Activated CD8-positive, alpha-beta T cell treated with anti-CD3 and anti-CD28 coated beads for 36 hours (primary cell): Measurements from ENCODE around the gene CYP4F22. TPM values are rescaled to one million over a fixed set of nuclear protein-coding genes. Genes with fewer than 3 reads are reported as not detected.
A peak's percentile ranks its signal among the peaks of the same experiment; 100 is the strongest.

Source experiments
- ATAC-seq: fragments of 200-7000 bp; cut with Tn5 transposase; one replicate; pipeline ENCODE4 v1.10.0; 2021; ENCODE audit warnings: mild to moderate bottlenecking, moderate library complexity
- CTCF ChIA-PET: fragments of 350-600 bp; sonication (Branson Sonifier 250); formaldehyde crosslinking; loops from one replicate; lab custom pipeline; 2021; ENCODE audit warnings: antibody characterized with exemption; lab: Charles Lee
- POLR2A ChIA-PET: fragments of 350-600 bp; sonication (Branson Sonifier 250); formaldehyde crosslinking; loops from one replicate; lab custom pipeline; 2021; ENCODE audit warnings: antibody characterized with exemption; lab: Charles Lee
- DNase-seq: peaks from one replicate; pipeline ENCODE4 v3.0.0-alpha.2; 2020
- H3K27ac Mint-ChIP-seq: one replicate; pipeline ENCODE4 v1.8.0; 2021; ENCODE audit warnings: mild to moderate bottlenecking, mixed read lengths
- H3K27me3 Mint-ChIP-seq: one replicate; pipeline ENCODE4 v1.8.0; 2021; ENCODE audit warnings: mixed read lengths
- H3K36me3 Mint-ChIP-seq: one replicate; pipeline ENCODE4 v1.8.0; 2021; ENCODE audit warnings: low read depth, mixed read lengths
- H3K4me1 Mint-ChIP-seq: one replicate; pipeline ENCODE4 v1.8.0; 2021; ENCODE audit warnings: low read depth, mixed read lengths
- H3K4me3 Mint-ChIP-seq: one replicate; pipeline ENCODE4 v1.8.0; 2021; ENCODE audit warnings: mild to moderate bottlenecking, moderate library complexity, mixed read lengths
- H3K9me3 Mint-ChIP-seq: one replicate; pipeline ENCODE4 v1.8.0; 2021; ENCODE audit warnings: mixed read lengths
- intact Hi-C: fragments of 100-400 bp; cut with micrococcal nuclease; formaldehyde crosslinking; loops from one replicate; pipeline ENCODE4 v1.10.0; 2022
- total RNA-seq, 2 experiments: library from RNA; stranded (reverse); gene quantifications; one replicate each; pipeline ENCODE4 v1.2.3, GENCODE V29; 2021
- TF ChIP-seq, protein P1 (sequence below): fragments of 200-600 bp; IDR thresholded peaks from one replicate; pipeline ENCODE4 v1.8.0; 2022; ENCODE audit warnings: antibody characterized with exemption, mild to moderate bottlenecking

Gene CYP4F22
- total RNA-seq, 2 experiments from 2014 or later = 1.5 to 1.7 TPM

DNA sequence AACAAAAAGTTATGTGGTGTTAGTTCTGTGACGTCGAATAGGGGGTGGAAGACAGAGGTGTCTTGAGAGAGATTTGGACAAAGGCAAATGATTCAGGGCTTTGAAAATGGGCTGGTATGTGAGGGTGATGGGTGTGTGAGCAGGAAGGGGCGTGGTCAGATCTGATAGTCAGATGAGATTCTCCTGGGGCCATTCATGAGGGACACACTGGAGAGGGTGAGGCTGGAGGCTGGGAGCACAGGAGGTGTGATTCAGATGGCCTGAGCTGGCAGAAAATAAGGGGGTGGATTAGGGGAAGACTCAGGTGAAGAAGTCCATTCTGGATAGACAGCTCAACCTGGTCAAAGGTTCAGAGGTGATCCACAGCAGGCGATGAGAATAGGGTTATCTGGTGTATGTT is 28.0 kb downstream of the CYP4F22 start:
- H3K4me3 Mint-ChIP-seq = no peak overlapping the region
- intact Hi-C loops = no loop called here
- DNase-seq (no peak), ATAC-seq (no peak)
- CTCF ChIA-PET = no interaction called here
- H3K27ac Mint-ChIP-seq = no peak overlapping the region
- H3K27me3 Mint-ChIP-seq = no peaks in the 10 kb centered on the region
- peaks cover 2% of the 10 kb centered on the region for H3K36me3 Mint-ChIP-seq
- H3K4me1 Mint-ChIP-seq = peaks cover 36% of the 10 kb centered on the region
- H3K9me3 Mint-ChIP-seq = peaks cover 7% of the 10 kb centered on the region
- TF ChIP-seq, protein P1, sequence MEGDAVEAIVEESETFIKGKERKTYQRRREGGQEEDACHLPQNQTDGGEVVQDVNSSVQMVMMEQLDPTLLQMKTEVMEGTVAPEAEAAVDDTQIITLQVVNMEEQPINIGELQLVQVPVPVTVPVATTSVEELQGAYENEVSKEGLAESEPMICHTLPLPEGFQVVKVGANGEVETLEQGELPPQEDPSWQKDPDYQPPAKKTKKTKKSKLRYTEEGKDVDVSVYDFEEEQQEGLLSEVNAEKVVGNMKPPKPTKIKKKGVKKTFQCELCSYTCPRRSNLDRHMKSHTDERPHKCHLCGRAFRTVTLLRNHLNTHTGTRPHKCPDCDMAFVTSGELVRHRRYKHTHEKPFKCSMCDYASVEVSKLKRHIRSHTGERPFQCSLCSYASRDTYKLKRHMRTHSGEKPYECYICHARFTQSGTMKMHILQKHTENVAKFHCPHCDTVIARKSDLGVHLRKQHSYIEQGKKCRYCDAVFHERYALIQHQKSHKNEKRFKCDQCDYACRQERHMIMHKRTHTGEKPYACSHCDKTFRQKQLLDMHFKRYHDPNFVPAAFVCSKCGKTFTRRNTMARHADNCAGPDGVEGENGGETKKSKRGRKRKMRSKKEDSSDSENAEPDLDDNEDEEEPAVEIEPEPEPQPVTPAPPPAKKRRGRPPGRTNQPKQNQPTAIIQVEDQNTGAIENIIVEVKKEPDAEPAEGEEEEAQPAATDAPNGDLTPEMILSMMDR = no peak
- POLR2A ChIA-PET = interaction anchor here (0.6 kb wide), 1 partner anchor 328 kb away, joined by 3 read pairs; no protein-coding TSS in a partner anchor

DNA sequence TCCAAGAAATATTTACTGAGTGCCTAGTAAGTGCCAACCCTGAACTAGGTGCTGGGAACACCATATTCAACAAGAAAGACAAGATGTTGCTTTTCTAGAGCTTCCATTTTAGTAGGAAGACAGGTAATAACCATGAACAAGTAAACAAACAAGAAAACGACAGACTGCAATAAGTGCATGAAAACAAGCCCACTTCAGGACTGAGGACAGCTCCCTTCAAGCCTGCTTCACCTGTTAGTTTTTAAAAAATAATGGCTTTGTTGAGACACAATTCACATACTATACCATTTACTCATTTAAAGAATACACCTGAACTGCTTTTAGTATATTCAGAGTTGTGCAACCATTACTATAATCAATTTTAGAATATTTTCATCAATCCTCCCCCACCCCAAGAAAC is 30.4 kb downstream of the CYP4F22 start:
- Mint-ChIP-seq H3K27ac (no peak overlapping the region), H3K4me3 (no peak overlapping the region), H3K9me3 (peaks cover 5% of the 10 kb centered on the region), H3K27me3 (no peaks in the 10 kb centered on the region), H3K4me1 (peaks cover 22% of the 10 kb centered on the region), H3K36me3 (no peaks in the 10 kb centered on the region)
- CTCF ChIA-PET = interaction anchor here (1.4 kb wide), 1 partner anchor 11 kb away, joined by 3 read pairs; no protein-coding TSS in a partner anchor
- intact Hi-C loops = no loop called here
- TF ChIP-seq, protein P1 = no peak
- DNase-seq (peak; percentile 33), ATAC-seq (no peak)
- POLR2A ChIA-PET = interaction anchor here (1.5 kb wide), 1 partner anchor 79 kb away, joined by 3 read pairs; no protein-coding TSS in a partner anchor

DNA sequence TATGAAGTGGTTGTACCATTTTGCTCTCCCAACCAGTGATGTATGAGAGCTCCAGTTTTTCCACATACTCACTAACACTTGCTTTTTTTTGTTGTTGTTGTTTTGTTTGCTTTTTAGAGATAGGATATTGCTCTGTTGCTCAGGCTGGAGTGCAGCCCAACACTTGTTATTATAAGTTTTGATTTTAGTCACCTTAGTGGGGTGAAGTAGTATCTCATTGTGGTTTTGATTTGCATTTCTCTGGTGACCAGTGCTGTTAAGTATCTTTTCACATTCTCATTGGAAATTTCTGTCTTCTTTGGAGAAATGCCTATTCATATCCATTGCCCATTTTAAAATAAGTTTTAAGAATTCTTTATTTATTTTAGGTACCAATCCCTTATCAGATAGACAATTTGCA is 31.3 kb downstream of the CYP4F22 start:
- H3K27ac Mint-ChIP-seq = no peak overlapping the region
- H3K9me3 Mint-ChIP-seq = peaks cover 5% of the 10 kb centered on the region
- DNase-seq = no peak
- ATAC-seq = no peak
- peaks cover 17% of the 10 kb centered on the region for H3K4me1 Mint-ChIP-seq
- CTCF ChIA-PET = no interaction called here
- no peaks in the 10 kb centered on the region for H3K36me3 Mint-ChIP-seq
- POLR2A ChIA-PET = interaction anchor here (0.6 kb wide), 1 partner anchor 48 kb away, joined by 3 read pairs; no protein-coding TSS in a partner anchor
- intact Hi-C loops = no loop called here
- TF ChIP-seq, protein P1 = no peak
- no peak overlapping the region for H3K4me3 Mint-ChIP-seq
- no peaks in the 10 kb centered on the region for H3K27me3 Mint-ChIP-seq

DNA sequence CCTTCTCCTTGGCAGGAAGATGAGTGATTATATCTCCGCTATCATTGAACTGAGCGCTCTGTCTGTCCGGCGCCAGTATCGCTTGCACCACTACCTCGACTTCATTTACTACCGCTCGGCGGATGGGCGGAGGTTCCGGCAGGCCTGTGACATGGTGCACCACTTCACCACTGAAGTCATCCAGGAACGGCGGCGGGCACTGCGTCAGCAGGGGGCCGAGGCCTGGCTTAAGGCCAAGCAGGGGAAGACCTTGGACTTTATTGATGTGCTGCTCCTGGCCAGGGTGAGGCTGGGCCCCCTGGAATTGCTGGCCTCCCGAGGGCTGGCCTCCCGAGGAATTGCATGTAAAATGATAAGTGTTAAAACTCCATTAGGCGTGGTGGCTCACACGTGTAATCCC is 32.1 kb downstream of the CYP4F22 start:
- intact Hi-C loops = no loop called here
- DNase-seq (no peak), ATAC-seq (no peak)
- no peak overlapping the region for H3K4me3 Mint-ChIP-seq
- POLR2A ChIA-PET = no interaction called here
- no peak overlapping the region for H3K27ac Mint-ChIP-seq
- TF ChIP-seq, protein P1 = no peak
- H3K4me1 Mint-ChIP-seq = peaks cover 9% of the 10 kb centered on the region
- no peaks in the 10 kb centered on the region for H3K36me3 Mint-ChIP-seq
- CTCF ChIA-PET = no interaction called here
- peaks cover 5% of the 10 kb centered on the region for H3K9me3 Mint-ChIP-seq
- H3K27me3 Mint-ChIP-seq = no peaks in the 10 kb centered on the region

DNA sequence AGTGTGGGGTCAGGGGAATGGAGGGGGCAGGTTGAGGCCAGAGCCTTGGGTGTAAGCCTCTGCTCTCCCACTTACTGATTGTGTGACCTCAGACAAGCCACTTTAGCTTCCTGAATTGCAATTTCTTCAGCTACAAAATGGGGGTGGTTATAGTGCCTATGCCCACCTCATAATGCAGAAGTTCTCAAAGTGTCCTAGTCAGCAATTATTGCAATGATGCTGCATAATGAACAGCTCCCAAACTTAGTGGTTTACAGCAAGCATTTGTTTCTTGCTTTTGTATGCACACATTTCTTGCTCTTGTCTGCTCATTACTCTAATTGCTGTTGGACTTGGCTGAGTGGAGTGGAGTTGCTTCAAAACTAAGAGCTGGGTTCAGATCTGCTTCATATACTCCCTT is 36.0 kb downstream of the CYP4F22 start:
- DNase-seq (no peak), ATAC-seq (no peak)
- Mint-ChIP-seq H3K27ac (no peak overlapping the region), H3K4me3 (no peak overlapping the region), H3K9me3 (no peaks in the 10 kb centered on the region), H3K27me3 (no peaks in the 10 kb centered on the region), H3K4me1 (peaks cover 4% of the 10 kb centered on the region), H3K36me3 (no peaks in the 10 kb centered on the region)
- CTCF ChIA-PET = interaction anchor here (0.9 to 1.7 kb wide), 5 partner anchors 11 to 443 kb away, joined by 3 to 6 read pairs (median 4); partner anchors contain the start of gene AKAP8L
- TF ChIP-seq, protein P1 = no peak
- POLR2A ChIA-PET = interaction anchor here (0.7 to 0.9 kb wide), 3 partner anchors 29 to 125 kb away, joined by 3 to 4 read pairs (median 3); no protein-coding TSS in a partner anchor
- intact Hi-C loops = no loop called here
